Neural cell (in vitro differentiated cells): Measurements from ENCODE around the gene BTBD19.

Experiments
- CTCF ChIP-seq: fragments of 450-650 bp; IDR thresholded peaks from 2 replicates; pipeline ENCODE4 v1.5.1; 2014; ENCODE audit warnings: antibody characterized with exemption, mild to moderate bottlenecking, moderate library complexity; ENCODE audit not compliant: poor library complexity, severe bottlenecking
- EP300 ChIP-seq: fragments of 450-650 bp; conservative IDR thresholded peaks from 2 replicates; pipeline ENCODE4 v1.6.1; 2014; ENCODE audit warnings: antibody characterized with exemption, mild to moderate bottlenecking, moderate library complexity; ENCODE audit not compliant: poor library complexity, severe bottlenecking
- EZH2 ChIP-seq: fragments of 200-600, 300-800 bp; shearing (Covaris generic), sonication (generic); IDR thresholded peaks from 2 replicates; pipeline ENCODE4 v1.6.1; 2014; ENCODE audit warnings: antibody characterized with exemption, low read length, borderline replicate concordance, mild to moderate bottlenecking; ENCODE audit not compliant: insufficient read depth, poor library complexity, severe bottlenecking
- MXI1 ChIP-seq: fragments of 450-650 bp; conservative IDR thresholded peaks from 2 replicates; pipeline ENCODE4 v1.6.1; 2014; ENCODE audit warnings: antibody characterized with exemption, mild to moderate bottlenecking; ENCODE audit not compliant: poor library complexity, severe bottlenecking
- POLR2AphosphoS5 ChIP-seq: IDR thresholded peaks from 2 replicates; pipeline ENCODE4 v1.6.1; 2012
- RAD21 ChIP-seq: fragments of 450-650 bp; conservative IDR thresholded peaks from 2 replicates; pipeline ENCODE4 v1.6.1; 2014; ENCODE audit warnings: antibody characterized with exemption, mild to moderate bottlenecking, moderate library complexity
- REST ChIP-seq: IDR thresholded peaks from 2 replicates; pipeline ENCODE4 v1.6.1; 2012; ENCODE audit warnings: borderline replicate concordance
- SMC3 ChIP-seq: fragments of 450-650 bp; conservative IDR thresholded peaks from 2 replicates; pipeline ENCODE4 v1.6.1; 2014; ENCODE audit warnings: antibody characterized with exemption, mild to moderate bottlenecking, moderate library complexity; ENCODE audit not compliant: poor library complexity
- TAF1 ChIP-seq: IDR thresholded peaks from 2 replicates; pipeline ENCODE4 v1.6.1; 2012; ENCODE audit warnings: low read depth

- TF ChIP-seq CTCF, result no peak
- no peak for TF ChIP-seq POLR2AphosphoS5
- TF ChIP-seq EP300, result no peak
- TF ChIP-seq SMC3, result no peak
- TF ChIP-seq RAD21, result no peak
- TF ChIP-seq REST, result no peak
- no peak for TF ChIP-seq MXI1
- TF ChIP-seq EZH2, result no peak
- TF ChIP-seq TAF1, result no peak
Observed at GRCh38 chr1:44792736-44793502, 15.4 kb upstream of the BTBD19 start.
